HG02642 (cell line): ENCODE results near the gene R3HDM2.

Experiments
- ATAC-seq: cut with Tn5 transposase; IDR thresholded peaks from one replicate; pipeline ENCODE4 v1.9.1; 2021; ENCODE audit warnings: mild to moderate bottlenecking; ENCODE audit not compliant: unreplicated experiment, poor library complexity

R3HDM2 gene

GRCh38 chr12:57430931-57431566 is at the start of gene R3HDM2:
Gene R3HDM2, minus strand, starts transcription at chr12:57431043. Its CDS starts 120,615 bp downstream, at chr12:57310428.
- ATAC-seq = peak; percentile 96

- ATAC-seq = peak; percentile 31
Observed at GRCh38 chr12:57479376-57480115, 48.7 kb upstream of the R3HDM2 start, which contains the start of gene ARHGAP9. Gene ARHGAP9, minus strand, starts transcription at chr12:57479866. Its CDS starts 460 bp downstream, at chr12:57479406.

DNA sequence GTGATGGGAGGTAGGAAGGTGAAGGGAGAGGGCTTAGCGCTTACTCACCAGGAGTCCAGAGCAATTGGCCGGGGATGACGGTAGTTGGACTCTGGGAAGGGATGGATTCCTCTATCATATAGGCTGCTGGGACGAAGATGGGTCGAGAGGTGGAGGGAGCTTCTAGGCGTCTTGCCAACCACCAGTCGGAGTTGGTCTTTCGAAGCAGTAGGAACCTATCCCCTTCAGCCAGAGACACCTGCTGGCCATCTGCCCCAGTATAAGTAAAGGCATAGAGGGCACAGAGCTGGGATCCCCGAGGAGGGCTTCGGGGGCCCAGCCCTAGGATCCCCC is 48.2 kb upstream of the R3HDM2 start:
- ATAC-seq = no peak

DNA sequence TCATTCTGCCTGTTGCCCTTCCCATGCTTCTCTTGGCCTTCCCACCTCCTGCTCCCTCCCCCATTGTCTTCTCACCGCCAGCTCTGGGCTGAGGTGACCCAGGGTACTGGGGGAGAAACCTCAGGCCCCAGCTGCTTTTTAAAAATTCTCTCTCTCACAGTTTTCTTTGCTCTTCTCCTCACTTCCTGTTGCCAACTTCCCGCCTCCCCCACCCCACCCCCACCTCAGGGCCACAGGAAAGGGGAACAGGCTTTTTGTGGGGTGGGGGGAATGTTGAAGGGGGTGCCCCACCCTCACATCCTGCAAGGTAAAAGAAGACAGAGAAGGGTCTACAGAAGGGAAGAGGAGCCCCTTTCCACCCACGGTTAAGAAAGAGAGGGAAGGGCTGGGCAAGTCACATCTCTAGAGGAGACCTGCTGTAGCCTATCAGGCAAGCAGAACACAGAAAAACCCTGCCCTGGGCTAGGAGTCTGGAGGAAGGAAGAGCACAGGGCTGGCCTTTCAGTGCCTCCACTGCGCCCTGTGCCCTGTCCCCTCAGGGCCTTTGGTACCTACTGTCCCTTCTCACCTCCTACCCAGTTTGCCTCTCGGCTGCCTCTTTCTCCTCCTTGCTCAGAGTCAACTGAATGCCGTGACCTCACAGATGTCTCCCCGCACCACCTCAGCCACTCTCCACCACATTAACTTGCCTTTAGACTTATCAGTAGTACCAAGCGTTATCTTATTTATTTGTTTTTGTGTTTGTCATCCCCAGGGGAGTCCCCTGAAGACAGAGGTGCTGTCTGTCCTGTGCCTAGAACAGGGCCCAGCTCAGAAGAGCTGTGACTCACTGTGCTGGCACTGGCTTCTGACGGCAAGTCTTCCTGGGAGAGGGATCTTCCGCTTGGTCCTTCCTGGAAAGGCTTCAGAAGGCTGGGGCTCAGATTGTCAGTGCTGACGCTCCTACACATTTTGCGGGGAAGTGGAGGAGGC is 47.2 kb upstream of the R3HDM2 start:
- peak; percentile 44 for ATAC-seq

- no peak for ATAC-seq
Observed at GRCh38 chr12:57476993-57477709, 46.3 kb upstream of the R3HDM2 start.

DNA sequence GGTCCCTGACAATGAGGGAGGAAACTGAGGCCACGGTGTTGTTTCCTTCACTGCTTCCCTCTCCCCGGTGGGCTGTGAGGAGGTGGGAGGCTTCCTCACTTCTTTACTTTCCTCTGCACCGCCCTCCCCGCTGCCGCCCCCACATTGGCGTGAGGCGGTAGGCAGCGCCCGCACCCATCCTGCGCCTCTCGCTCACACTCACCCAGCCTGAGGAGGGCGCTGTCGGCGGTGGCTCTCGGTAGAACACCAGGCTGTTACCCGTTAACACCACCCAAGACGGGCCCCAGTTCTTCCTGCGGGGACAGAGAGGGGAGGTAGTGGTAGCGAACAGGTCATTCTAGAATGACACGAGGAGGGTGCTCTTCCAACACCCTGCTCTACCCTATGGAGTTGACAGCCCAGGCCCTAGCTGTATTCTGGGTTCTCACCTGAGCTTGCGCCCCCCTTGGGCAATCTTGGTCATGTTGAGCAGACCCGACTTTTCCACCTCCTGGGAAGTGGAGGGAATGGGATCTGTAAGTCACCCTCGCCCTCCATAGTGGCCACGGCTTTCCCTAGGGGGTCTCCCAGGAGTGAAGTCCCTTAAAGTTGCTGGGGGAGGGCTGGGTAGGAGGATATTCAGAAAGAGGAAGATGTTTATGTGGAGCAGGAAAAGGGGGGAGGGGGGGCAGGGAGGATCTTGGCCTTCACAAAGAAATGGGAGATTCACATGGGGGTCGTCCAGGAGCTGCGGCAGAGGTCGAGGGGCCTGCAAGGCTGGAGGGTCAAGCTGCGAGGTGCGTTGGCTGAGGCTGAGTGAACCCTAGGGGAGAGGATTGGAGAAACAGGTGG is 45.5 kb upstream of the R3HDM2 start:
- no peak for ATAC-seq

DNA sequence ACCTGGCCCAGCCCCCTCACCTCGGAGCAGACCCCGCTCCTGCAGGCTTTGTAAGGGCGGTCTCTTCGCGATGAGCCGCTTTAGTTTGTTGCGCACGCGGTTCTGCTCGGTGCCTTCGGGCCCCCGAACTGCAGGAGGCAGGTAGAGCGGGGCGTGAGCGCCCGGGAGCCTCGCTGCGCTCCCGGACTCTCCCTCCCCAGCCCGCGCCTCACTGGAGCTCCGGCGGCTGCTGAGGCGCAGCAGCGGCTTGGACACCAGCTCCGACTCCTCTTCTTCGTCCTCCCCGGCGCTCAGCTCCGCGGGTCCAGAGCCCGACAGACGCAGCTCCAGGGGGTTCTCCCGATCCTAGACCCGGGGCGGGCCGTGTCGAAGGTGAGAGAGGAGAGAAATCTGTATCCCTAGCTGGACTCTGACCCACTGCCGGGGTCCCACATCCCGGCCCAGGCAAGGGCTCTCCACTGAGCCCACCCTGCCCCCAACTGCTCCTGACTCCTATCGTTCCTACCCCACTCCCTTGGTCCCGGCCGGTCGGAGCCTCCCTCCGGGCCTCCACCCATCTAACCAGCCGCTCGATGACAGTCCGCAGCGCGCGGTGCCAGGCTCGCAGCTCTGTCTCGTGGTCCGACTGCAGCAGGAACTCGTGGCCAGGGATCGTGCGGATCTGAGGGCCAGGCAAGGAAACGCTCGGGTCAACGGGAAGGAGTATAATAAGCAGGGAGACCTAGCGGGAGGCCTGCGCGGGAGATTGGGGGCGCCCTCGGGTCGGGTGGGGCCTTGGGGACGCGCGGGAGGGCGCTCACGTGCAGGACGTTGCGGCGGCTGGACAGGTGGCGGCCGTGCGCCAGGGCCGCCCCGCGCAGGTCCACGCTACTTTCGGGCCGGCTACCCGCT is 44.7 kb upstream of the R3HDM2 start:
- ATAC-seq = no peak

DNA sequence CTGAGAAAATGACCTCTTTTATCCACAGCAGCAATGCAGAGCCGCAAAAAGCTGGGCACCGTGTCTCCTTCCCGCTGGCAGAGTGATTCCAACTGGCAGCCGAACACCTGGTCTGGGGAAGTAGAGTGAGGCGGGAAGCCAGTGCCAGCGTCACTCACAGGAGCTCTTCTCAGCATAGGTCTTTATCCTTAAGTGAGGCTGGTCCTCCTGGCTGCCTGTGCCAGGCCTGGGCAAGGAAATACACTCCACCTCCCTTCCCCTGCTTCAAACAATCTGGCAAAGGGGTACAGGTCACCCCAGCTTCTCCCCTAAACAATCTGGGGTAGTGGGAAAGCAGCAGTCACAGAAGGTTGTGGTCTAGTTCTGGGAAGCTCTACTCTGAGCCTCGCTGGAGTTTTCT is 44.0 kb upstream of the R3HDM2 start:
- no peak for ATAC-seq

GRCh38 chr12:57474430-57474829 is 43.6 kb upstream of the R3HDM2 start:
- no peak for ATAC-seq

GRCh38 chr12:57473886-57474285 is 43.0 kb upstream of the R3HDM2 start:
- ATAC-seq = no peak

DNA sequence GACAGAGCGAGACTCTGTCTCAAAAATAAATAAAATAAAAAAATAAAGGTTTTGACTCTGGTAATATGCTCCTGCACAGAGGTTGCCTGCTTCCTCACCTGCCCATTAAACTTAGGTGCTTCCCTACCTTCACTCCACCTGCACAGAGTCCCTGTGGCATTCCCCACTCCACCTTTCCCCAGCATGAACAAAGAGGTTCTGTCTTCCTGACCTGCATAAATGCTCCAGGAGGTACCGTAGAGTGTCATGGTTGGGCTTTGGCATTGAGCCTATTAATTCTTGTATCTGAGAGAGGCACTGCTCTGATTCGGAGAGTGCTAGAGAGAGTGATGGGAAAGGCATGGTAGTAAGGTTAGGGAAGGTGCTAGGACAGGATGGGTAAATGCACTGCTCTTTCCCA is 42.5 kb upstream of the R3HDM2 start:
- ATAC-seq = no peak

DNA sequence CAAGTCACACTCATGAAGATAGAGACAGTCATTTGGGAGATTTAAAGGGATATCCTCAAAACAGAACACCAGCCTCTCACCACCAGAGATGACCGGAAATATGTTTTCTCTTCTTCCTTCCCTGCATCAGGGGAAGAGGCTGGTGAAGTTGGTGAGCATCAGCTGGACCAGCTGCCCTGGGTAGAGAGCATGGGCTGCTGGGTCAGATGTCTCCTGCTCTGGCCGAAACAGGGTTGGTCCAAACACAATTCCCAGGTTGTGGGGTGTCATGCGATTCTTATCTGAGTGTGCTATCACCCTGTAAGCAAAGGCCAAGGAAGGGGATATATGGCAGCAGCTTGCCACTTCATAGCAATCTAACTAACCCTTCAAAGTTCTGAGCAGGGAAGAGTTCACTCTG is 41.5 kb upstream of the R3HDM2 start:
- ATAC-seq = no peak

GRCh38 chr12:57471661-57472060 is 40.8 kb upstream of the R3HDM2 start:
- ATAC-seq = no peak

DNA sequence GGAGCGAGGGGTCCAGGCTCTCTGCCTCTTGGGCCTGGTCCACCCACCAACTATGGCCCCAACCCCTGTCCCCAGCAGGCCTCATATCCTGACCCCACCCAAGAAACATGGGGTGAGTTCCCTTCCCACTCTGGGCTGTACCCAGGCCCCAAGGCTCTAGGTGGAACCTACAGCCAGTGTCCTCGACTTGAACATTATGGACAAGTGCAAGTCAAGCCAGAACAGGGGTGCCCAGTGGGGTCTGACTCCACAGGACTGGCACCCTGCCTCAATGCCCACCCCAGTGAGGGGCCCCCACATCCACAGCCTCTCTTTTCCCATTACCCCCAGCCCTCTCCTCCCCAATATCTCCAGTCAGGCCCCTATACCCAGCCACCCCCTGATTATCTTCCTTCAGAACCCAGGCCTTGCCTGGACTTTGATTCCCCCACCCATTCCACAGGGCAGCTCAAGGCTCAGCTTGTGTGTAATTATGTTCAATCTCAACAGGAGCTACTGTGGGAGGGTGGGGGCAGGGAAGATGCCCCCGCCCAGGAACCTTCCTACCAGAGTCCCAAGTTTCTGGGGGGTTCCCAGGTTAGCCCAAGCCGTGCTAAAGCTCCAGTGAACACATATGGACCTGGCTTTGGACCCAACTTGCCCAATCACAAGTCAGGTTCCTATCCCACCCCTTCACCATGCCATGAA is 40.3 kb upstream of the R3HDM2 start:
- ATAC-seq = no peak

GRCh38 chr12:57470286-57470969 is 39.6 kb upstream of the R3HDM2 start:
- no peak for ATAC-seq

DNA sequence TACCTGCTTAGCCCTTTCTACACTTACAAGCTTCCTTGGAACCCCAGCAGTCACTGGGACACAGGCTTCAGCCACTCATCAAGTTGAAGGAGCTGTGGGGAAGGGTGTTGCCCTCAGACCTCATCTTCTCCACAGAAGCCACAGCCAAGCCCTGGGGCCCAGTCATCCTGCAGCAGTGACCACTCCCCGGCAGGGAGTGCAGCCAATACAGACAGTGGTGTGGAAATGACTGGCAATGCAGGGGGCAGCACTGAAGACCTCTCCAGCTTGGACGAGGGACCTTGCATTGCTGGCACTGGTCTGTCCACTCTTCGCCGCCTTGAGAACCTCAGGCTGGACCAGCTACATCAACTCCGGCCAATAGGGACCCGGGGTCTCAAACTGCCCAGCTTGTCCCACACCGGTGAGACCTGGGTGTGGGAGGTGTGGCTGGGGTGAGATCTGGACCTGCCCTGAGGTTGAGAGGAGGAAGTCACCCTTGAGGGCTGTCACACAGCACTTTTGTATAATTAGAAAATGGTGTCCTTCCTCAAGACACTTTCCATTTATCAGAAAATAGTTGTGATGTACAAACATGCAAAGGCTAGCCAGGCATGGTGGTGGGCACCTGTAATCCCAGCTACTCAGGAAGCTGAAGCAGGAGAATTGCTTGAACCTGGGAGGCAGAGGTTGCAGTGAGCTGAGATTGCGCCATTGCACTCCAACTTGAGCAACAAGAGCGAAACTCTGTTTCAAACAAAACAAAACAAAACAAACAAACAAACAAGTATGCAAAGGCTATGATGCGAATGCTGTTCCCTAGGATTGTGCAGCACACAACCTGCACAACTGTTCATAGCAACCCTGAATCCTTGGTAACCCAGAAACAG is 38.7 kb upstream of the R3HDM2 start:
- ATAC-seq = no peak
